Adipocyte (in vitro differentiated cells): ENCODE data around the gene NCOA1.
A peak's percentile ranks its signal among the peaks of the same experiment; 100 is the strongest.
"Not testable (repeated sequence)": the region's sequence is repeated elsewhere in the genome, so short reads cannot be mapped to it uniquely, and the experiment has no call there.

Source experiments
- DNase-seq: peaks from one replicate; pipeline ENCODE4 v3.0.0-alpha.2; 2015; ENCODE audit warnings: low read depth
- H3K27me3 ChIP-seq: replicated peaks from 2 replicates; pipeline ENCODE4 v1.7.0; 2013; ENCODE audit warnings: mild to moderate bottlenecking, low read length, moderate library complexity; ENCODE audit not compliant: control insufficient read depth, insufficient read depth
- H3K36me3 ChIP-seq: 2 replicates; pipeline ENCODE4 v1.7.0; 2013; ENCODE audit warnings: low read length, mild to moderate bottlenecking, moderate library complexity; ENCODE audit not compliant: control insufficient read depth, insufficient read depth, severe bottlenecking
- H3K4me1 ChIP-seq: 2 replicates; pipeline ENCODE4 v1.7.0; 2013; ENCODE audit warnings: mild to moderate bottlenecking, low read length, moderate library complexity; ENCODE audit not compliant: control insufficient read depth, insufficient read depth
- H3K4me3 ChIP-seq: 2 replicates; pipeline ENCODE4 v1.7.0; 2013; ENCODE audit warnings: mild to moderate bottlenecking, low read length, moderate library complexity
- H3K9ac ChIP-seq: 2 replicates; pipeline ENCODE4 v1.7.0; 2013; ENCODE audit warnings: mild to moderate bottlenecking, low read length, moderate library complexity
- H3K9me3 ChIP-seq: 2 replicates; pipeline ENCODE4 v1.7.0; 2013; ENCODE audit warnings: mild to moderate bottlenecking, low read length, moderate library complexity; ENCODE audit not compliant: control insufficient read depth

Gene NCOA1

DNA sequence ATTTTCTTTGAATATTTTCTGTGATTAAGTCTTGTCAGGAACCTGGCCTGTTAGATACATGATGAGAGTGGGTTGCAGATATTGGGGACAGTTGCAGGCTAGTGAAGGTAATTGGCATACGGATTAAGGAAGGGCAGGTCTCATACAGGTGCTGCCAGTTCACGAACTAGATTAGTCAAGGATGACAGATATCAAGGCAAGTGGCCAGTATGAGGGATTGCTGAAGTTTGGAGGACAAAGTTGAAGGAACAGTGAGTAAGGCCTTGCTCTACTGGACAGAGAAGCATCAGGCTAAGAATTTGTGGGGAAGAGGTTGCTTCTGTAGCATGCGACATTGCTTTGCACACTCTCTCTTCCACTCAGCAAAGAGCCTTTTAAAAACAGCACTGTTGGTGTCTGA, 12.8 kb upstream of the NCOA1 start:
- peaks cover 10% of the 10 kb centered on the region for H3K4me1 ChIP-seq
- no peak overlapping the region for H3K9ac ChIP-seq
- H3K36me3 ChIP-seq = no peaks in the 10 kb centered on the region
- no peak overlapping the region for H3K4me3 ChIP-seq
- DNase-seq = no peak
- no peaks in the 10 kb centered on the region for H3K9me3 ChIP-seq
- H3K27me3 ChIP-seq = no peaks in the 10 kb centered on the region

- H3K4me3 ChIP-seq = no peak overlapping the region
- H3K36me3 ChIP-seq = no peaks in the 10 kb centered on the region
- no peaks in the 10 kb centered on the region for H3K27me3 ChIP-seq
- H3K9me3 ChIP-seq = no peaks in the 10 kb centered on the region
- H3K9ac ChIP-seq = no peak overlapping the region
- DNase-seq = no peak
- H3K4me1 ChIP-seq = peaks cover 10% of the 10 kb centered on the region
Observed at GRCh38 chr2:24480245-24480644, 10.8 kb upstream of the NCOA1 start.

- Histone ChIP-seq H3K4me1 (peaks cover 10% of the 10 kb centered on the region), H3K9ac (no peak overlapping the region), H3K9me3 (no peaks in the 10 kb centered on the region), H3K27me3 (no peaks in the 10 kb centered on the region), H3K4me3 (no peak overlapping the region), H3K36me3 (no peaks in the 10 kb centered on the region)
- DNase-seq = no peak
Observed at GRCh38 chr2:24482251-24482971, 8.6 kb upstream of the NCOA1 start.

DNA sequence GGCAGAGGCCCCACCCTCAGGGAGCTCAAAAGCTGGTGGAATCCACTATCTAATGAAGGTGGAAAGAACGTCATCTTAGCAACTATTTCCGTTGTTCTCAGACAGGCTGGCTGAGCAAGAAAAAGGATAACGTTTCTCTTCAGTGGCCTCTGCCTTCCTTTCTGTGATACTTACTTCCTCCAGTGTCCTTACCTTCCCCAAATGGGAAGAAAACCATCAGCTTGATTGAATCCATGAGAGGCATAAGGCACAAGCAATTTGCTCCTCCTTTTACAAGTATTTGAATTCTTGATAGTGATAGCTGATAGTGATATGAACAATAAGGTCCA, 8.1 kb upstream of the NCOA1 start:
- Histone ChIP-seq H3K4me1 (peaks cover 10% of the 10 kb centered on the region), H3K9ac (no peak overlapping the region), H3K9me3 (no peaks in the 10 kb centered on the region), H3K27me3 (no peaks in the 10 kb centered on the region), H3K36me3 (no peaks in the 10 kb centered on the region), H3K4me3 (no peak overlapping the region)
- DNase-seq = no peak

- not testable (repeated sequence) for H3K9ac ChIP-seq, H3K36me3 ChIP-seq, H3K9me3 ChIP-seq, H3K4me1 ChIP-seq, H3K4me3 ChIP-seq, DNase-seq, H3K27me3 ChIP-seq
Observed at GRCh38 chr2:24484677-24485076, 6.4 kb upstream of the NCOA1 start.

DNA sequence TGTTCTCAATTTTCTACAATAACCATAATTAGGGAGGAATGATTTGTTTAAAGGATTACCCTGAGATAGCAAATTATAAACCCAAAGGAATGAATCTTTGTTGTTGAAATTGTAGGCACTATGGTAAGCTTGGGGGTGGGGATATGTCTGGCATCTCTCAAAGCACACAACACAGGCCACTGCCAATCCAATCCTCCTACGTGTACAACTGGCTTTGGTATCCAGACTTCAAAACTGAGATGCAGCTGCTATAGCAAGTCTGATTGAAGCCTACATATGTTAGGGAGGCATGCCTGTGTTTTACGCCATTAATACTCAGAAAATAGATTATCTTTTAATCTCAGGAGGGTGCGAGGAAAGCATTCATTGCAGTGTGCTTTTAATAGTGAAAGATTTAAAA, 5.9 kb upstream of the NCOA1 start:
- H3K27me3 ChIP-seq = no peaks in the 10 kb centered on the region
- peaks cover 4% of the 10 kb centered on the region for H3K4me1 ChIP-seq
- no peak overlapping the region for H3K4me3 ChIP-seq
- no peaks in the 10 kb centered on the region for H3K36me3 ChIP-seq
- H3K9ac ChIP-seq = no peak overlapping the region
- no peak for DNase-seq
- no peaks in the 10 kb centered on the region for H3K9me3 ChIP-seq

- Histone ChIP-seq H3K4me1 (peaks cover 7% of the 10 kb centered on the region), H3K27me3 (no peaks in the 10 kb centered on the region), H3K4me3 (no peak overlapping the region), H3K36me3 (no peaks in the 10 kb centered on the region), H3K9me3 (no peaks in the 10 kb centered on the region), H3K9ac (no peak overlapping the region)
- DNase-seq = no peak
Observed at GRCh38 chr2:24486636-24487205, 4.3 kb upstream of the NCOA1 start.

GRCh38 chr2:24489465-24490180, 1.4 kb upstream of the NCOA1 start:
- H3K9me3 ChIP-seq = no peaks in the 10 kb centered on the region
- no peaks in the 10 kb centered on the region for H3K27me3 ChIP-seq
- no peak for DNase-seq
- H3K4me3 ChIP-seq = peak overlapping the region; percentile 77
- H3K36me3 ChIP-seq = no peaks in the 10 kb centered on the region
- peaks cover 22% of the 10 kb centered on the region for H3K4me1 ChIP-seq
- H3K9ac ChIP-seq = peak overlapping the region; percentile 91

- peak overlapping the region; percentile 91 for H3K9ac ChIP-seq
- H3K27me3 ChIP-seq = no peaks in the 10 kb centered on the region
- DNase-seq = peak; percentile 46
- no peaks in the 10 kb centered on the region for H3K36me3 ChIP-seq
- peaks cover 22% of the 10 kb centered on the region for H3K4me1 ChIP-seq
- no peaks in the 10 kb centered on the region for H3K9me3 ChIP-seq
- peak overlapping the region; percentile 77 for H3K4me3 ChIP-seq
Observed at GRCh38 chr2:24490181-24490689, 819 bp upstream of the NCOA1 start.

GRCh38 chr2:24491542-24492420, 727 bp downstream of the NCOA1 start:
- peak overlapping the region; percentile 87 for H3K4me3 ChIP-seq
- DNase-seq = peak; percentile 66
- peaks cover 22% of the 10 kb centered on the region for H3K4me1 ChIP-seq
- H3K36me3 ChIP-seq = no peaks in the 10 kb centered on the region
- peak overlapping the region; percentile 85 for H3K9ac ChIP-seq
- H3K27me3 ChIP-seq = no peaks in the 10 kb centered on the region
- H3K9me3 ChIP-seq = no peaks in the 10 kb centered on the region
